Cardiac fibroblast (primary cell): ENCODE results near the gene CTIF.
"Not testable (repeated sequence)": the region's sequence is repeated elsewhere in the genome, so short reads cannot be mapped to it uniquely, and the experiment has no call there.

Experiments
- DNase-seq, 2 donors: peaks; one replicate each; pipeline versions ENCODE4 v3.0.0 to v3.0.0-alpha.2; 2010; ENCODE audit warnings: low read depth in 2 of 2
- H3K4me3 ChIP-seq, 2 donors: replicated peaks in 1 of 2; 1 replicate in 1 of 2; 2 replicates in 1 of 2; pipeline ENCODE4 v1.5.1; 2011; ENCODE audit warnings: low read depth in 2 of 2, low read length in 2 of 2, mild to moderate bottlenecking in 2 of 2, moderate library complexity in 1 of 2
- TF ChIP-seq, protein P1 (sequence below): IDR thresholded peaks from one replicate; pipeline ENCODE4 v1.5.1; 2011; ENCODE audit warnings: low read depth, mild to moderate bottlenecking, low read length, inconsistent platforms

Gene CTIF

DNA sequence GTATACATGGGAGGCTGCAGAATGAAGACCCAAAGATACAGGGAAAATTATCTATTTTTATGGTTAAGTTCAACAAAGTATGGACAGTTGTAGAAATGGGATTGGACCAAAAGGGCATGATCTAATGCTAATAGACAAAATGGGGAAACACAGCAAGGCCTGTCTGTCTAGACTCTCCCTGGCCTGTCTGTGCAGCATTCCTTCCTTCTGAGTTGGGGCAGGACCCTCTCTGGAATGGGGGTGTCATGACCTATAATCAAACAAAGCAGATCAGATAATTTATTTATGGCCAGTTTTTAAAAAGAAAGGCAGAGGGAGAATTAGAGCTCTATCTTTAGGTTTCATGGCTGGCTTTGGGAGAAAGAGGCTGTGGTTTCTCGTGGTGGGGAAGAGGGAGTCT lies 104.4 kb downstream of the CTIF start:
- DNase-seq = no peak
- TF ChIP-seq, protein P1, sequence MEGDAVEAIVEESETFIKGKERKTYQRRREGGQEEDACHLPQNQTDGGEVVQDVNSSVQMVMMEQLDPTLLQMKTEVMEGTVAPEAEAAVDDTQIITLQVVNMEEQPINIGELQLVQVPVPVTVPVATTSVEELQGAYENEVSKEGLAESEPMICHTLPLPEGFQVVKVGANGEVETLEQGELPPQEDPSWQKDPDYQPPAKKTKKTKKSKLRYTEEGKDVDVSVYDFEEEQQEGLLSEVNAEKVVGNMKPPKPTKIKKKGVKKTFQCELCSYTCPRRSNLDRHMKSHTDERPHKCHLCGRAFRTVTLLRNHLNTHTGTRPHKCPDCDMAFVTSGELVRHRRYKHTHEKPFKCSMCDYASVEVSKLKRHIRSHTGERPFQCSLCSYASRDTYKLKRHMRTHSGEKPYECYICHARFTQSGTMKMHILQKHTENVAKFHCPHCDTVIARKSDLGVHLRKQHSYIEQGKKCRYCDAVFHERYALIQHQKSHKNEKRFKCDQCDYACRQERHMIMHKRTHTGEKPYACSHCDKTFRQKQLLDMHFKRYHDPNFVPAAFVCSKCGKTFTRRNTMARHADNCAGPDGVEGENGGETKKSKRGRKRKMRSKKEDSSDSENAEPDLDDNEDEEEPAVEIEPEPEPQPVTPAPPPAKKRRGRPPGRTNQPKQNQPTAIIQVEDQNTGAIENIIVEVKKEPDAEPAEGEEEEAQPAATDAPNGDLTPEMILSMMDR = no peak
- no peak overlapping the region for H3K4me3 ChIP-seq

DNA sequence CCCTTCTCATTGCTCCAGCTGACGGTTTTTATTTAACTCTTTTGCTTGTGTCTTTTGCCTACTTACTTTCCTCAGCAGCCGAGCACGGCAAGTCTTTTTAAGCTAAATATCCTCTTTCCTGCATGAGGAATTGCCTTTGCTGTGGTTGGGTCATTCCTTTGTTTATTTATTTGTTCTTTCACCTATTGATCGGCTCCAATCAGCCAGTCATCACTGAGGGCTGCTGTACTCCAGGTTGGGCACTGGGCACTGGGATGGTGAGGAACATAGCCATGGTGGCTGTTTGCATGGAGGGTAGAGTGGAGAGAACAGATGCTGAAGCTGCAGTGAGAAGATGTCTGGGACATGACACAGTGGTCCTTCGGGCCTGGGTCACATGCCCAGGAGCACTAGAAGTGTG lies 105.2 kb downstream of the CTIF start:
- no peak overlapping the region for H3K4me3 ChIP-seq
- no peak for DNase-seq
- TF ChIP-seq, protein P1 = no peak

DNA sequence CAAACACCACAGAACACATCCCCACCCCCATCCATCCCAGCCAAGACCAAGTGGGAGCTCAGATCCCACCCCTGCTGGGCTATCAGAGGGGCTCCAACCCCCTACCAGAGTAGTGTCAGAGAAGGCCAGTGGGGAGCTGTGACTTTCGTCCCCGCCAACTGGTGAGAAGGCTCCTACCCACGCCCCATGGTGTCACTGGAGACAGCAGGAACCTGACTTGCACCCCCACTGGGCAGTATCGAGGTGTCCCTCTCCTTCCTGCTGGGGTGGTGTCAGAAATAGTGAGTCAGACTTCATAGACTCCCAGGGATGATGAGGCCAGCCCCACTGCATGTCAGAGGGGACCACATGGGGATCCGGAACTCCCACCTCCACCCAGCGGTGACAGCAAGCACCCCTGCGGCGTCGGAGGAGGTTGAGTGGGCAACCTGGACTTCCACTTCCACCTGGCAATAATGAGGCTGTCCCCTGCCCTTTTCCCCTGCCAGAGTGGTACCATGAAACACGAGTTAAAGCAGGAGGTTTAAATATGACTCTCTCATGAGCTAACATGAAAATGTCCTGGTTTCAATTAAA lies 106.7 kb downstream of the CTIF start:
- H3K4me3 ChIP-seq = no peak overlapping the region
- TF ChIP-seq, protein P1 = no peak
- DNase-seq = no peak

DNA sequence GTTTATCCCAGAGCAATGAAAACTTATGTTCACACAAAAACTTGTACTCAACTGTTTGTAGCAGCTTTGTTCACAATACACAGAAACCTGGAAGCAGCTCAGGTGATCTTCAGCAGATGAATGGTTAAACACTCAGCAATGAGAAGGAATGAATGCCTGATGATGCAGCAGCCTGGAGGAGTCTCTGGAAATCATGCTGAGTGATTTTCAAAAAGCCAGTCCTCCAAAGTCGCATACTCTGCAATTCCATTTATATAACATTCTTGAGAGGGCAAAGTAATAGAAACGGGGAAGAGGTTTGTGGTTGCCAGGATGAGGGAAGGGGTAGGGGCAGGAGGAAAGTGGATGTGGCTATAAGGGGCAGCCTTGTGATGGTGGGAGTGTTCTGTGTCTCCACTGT lies 108.1 kb downstream of the CTIF start:
- H3K4me3 ChIP-seq = no peak overlapping the region
- DNase-seq = no peak
- TF ChIP-seq, protein P1 = no peak

DNA sequence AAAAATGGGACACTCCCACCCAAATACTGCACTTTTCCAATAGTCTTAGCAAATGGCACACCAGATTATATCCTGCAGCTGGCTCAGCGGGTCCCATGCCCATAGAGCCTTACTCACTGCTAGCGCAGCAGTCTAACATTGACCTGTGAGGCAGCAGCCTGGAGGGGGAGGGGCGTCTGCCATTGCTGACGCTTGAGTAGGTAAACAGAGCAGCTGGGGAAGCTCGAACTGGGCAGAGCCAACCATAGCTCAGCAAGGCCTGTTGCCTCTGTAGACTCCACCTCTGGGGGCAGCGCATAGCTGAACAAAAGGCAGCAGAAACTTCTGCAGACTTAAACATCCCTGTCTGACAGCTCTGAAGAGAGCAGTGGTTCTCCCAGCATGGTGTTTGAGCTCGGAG lies 110.4 kb downstream of the CTIF start:
- TF ChIP-seq, protein P1 = no peak
- no peak overlapping the region for H3K4me3 ChIP-seq
- DNase-seq = no peak

DNA sequence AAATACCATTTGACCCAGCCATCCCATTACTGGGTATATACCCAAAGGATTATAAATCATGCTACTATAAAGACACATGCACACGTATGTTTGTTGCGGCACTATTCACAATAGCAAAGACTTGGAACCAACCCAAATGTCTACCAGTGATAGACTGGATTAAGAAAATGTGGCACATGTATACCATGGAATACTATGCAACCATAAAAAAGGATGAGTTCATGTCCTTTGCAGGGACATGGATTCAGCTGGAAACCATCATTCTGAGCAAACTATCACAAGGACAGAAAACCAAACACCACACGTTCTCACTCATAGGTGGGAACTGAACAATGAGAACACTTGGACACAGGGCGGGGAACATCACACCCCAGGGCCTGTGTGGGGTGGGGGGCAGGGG lies 115.8 kb downstream of the CTIF start:
- not testable (repeated sequence) for DNase-seq, H3K4me3 ChIP-seq

DNA sequence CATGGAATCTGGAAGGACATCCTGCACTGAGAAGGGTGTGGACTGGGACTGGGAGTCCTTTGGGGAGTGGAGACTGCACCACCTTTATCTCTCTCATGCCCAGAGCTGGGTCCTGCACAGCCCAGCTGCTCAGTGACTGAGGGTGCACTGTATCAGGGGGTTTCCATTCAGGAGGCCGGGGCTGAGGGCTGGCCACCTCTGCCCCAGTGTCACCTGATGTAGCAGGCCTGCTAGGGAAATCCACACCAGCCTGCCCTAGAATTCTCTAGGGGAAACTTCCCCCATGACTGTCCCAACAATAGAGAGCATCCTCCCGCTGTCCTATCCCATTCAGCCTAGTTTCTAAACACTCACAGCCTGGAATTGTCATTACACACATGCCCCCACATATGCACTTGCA lies 116.7 kb downstream of the CTIF start:
- H3K4me3 ChIP-seq = no peak overlapping the region
- TF ChIP-seq, protein P1 = no peak
- DNase-seq = no peak
